Activated T-helper 17 cell treated with anti-CD3 and anti-CD28 coated beads, Interleukin-2, amount 50 U/mL, for 72 hours (primary cell): ENCODE data around the gene CASZ1. TPM values are rescaled to one million over a fixed set of nuclear protein-coding genes. Genes with fewer than 3 reads are reported as not detected.
A peak's percentile ranks its signal among the peaks of the same experiment; 100 is the strongest.

ENCODE experiments used
- ATAC-seq: fragments of 150-1000 bp; cut with Tn5 transposase; replicated peaks from 2 replicates; pipeline ENCODE4 v1.10.0; 2021; ENCODE audit warnings: mild to moderate bottlenecking, moderate library complexity
- H3K27ac Mint-ChIP-seq: one replicate; pipeline ENCODE4 v1.8.0; 2022; ENCODE audit warnings: mixed read lengths
- H3K27me3 Mint-ChIP-seq: one replicate; pipeline ENCODE4 v1.8.0; 2022; ENCODE audit warnings: mixed read lengths
- H3K36me3 Mint-ChIP-seq: one replicate; pipeline ENCODE4 v1.8.0; 2022; ENCODE audit warnings: low read depth, mild to moderate bottlenecking, mixed read lengths
- H3K4me1 Mint-ChIP-seq: one replicate; pipeline ENCODE4 v1.8.0; 2022; ENCODE audit warnings: mixed read lengths
- H3K4me3 Mint-ChIP-seq: one replicate; pipeline ENCODE4 v1.8.0; 2022; ENCODE audit warnings: mild to moderate bottlenecking, mixed read lengths
- H3K9me3 Mint-ChIP-seq: one replicate; pipeline ENCODE4 v1.8.0; 2022; ENCODE audit warnings: mixed read lengths
- total RNA-seq, 2 donors: library from RNA; stranded (reverse); gene quantifications; one replicate each; pipeline ENCODE4 v1.2.3, GENCODE V29; 2022

Gene CASZ1
- total RNA-seq, 2 donors from 2014 or later = 2.6 to 4.3 TPM

- no peaks in the 10 kb centered on the region for H3K9me3 Mint-ChIP-seq
- no peak for ATAC-seq
- H3K27me3 Mint-ChIP-seq = no peaks in the 10 kb centered on the region
- no peak overlapping the region for H3K4me3 Mint-ChIP-seq
- H3K4me1 Mint-ChIP-seq = no peaks in the 10 kb centered on the region
- H3K27ac Mint-ChIP-seq = no peak overlapping the region
- no peaks in the 10 kb centered on the region for H3K36me3 Mint-ChIP-seq
Observed at GRCh38 chr1:10651793-10652192, 144.7 kb downstream of the CASZ1 start.

GRCh38 chr1:10651389-10651766 is 145.1 kb downstream of the CASZ1 start:
- H3K27me3 Mint-ChIP-seq = no peaks in the 10 kb centered on the region
- no peaks in the 10 kb centered on the region for H3K9me3 Mint-ChIP-seq
- ATAC-seq = no peak
- H3K4me3 Mint-ChIP-seq = no peak overlapping the region
- no peak overlapping the region for H3K27ac Mint-ChIP-seq
- no peaks in the 10 kb centered on the region for H3K36me3 Mint-ChIP-seq
- no peaks in the 10 kb centered on the region for H3K4me1 Mint-ChIP-seq

- H3K4me3 Mint-ChIP-seq = no peak overlapping the region
- H3K36me3 Mint-ChIP-seq = no peaks in the 10 kb centered on the region
- no peaks in the 10 kb centered on the region for H3K4me1 Mint-ChIP-seq
- H3K9me3 Mint-ChIP-seq = no peaks in the 10 kb centered on the region
- no peak for ATAC-seq
- H3K27ac Mint-ChIP-seq = no peak overlapping the region
- H3K27me3 Mint-ChIP-seq = no peaks in the 10 kb centered on the region
Observed at GRCh38 chr1:10650556-10651388, 145.7 kb downstream of the CASZ1 start.

- H3K4me1 Mint-ChIP-seq = no peaks in the 10 kb centered on the region
- H3K36me3 Mint-ChIP-seq = no peaks in the 10 kb centered on the region
- H3K4me3 Mint-ChIP-seq = no peak overlapping the region
- H3K27ac Mint-ChIP-seq = no peak overlapping the region
- no peaks in the 10 kb centered on the region for H3K27me3 Mint-ChIP-seq
- ATAC-seq = no peak
- no peaks in the 10 kb centered on the region for H3K9me3 Mint-ChIP-seq
Observed at GRCh38 chr1:10649517-10650201, 146.8 kb downstream of the CASZ1 start.

- H3K27me3 Mint-ChIP-seq = no peaks in the 10 kb centered on the region
- no peaks in the 10 kb centered on the region for H3K9me3 Mint-ChIP-seq
- H3K4me1 Mint-ChIP-seq = no peaks in the 10 kb centered on the region
- ATAC-seq = no peak
- H3K27ac Mint-ChIP-seq = no peak overlapping the region
- no peak overlapping the region for H3K4me3 Mint-ChIP-seq
- H3K36me3 Mint-ChIP-seq = no peaks in the 10 kb centered on the region
Observed at GRCh38 chr1:10648689-10649516, 147.5 kb downstream of the CASZ1 start.

GRCh38 chr1:10647414-10648170 is 148.9 kb downstream of the CASZ1 start:
- Mint-ChIP-seq H3K9me3 (no peaks in the 10 kb centered on the region), H3K36me3 (no peaks in the 10 kb centered on the region), H3K27ac (no peak overlapping the region), H3K4me1 (no peaks in the 10 kb centered on the region), H3K27me3 (no peaks in the 10 kb centered on the region), H3K4me3 (no peak overlapping the region)
- no peak for ATAC-seq

- H3K36me3 Mint-ChIP-seq = no peaks in the 10 kb centered on the region
- H3K4me1 Mint-ChIP-seq = no peaks in the 10 kb centered on the region
- no peak overlapping the region for H3K4me3 Mint-ChIP-seq
- ATAC-seq = no peak
- H3K9me3 Mint-ChIP-seq = no peaks in the 10 kb centered on the region
- no peaks in the 10 kb centered on the region for H3K27me3 Mint-ChIP-seq
- H3K27ac Mint-ChIP-seq = no peak overlapping the region
Observed at GRCh38 chr1:10646347-10646861, 150.0 kb downstream of the CASZ1 start.

GRCh38 chr1:10644307-10645128 is 151.9 kb downstream of the CASZ1 start:
- no peaks in the 10 kb centered on the region for H3K9me3 Mint-ChIP-seq
- H3K36me3 Mint-ChIP-seq = no peaks in the 10 kb centered on the region
- no peaks in the 10 kb centered on the region for H3K27me3 Mint-ChIP-seq
- no peak overlapping the region for H3K27ac Mint-ChIP-seq
- no peak overlapping the region for H3K4me3 Mint-ChIP-seq
- peak; percentile 62 for ATAC-seq
- no peaks in the 10 kb centered on the region for H3K4me1 Mint-ChIP-seq

GRCh38 chr1:10643607-10644306 is 152.7 kb downstream of the CASZ1 start:
- H3K36me3 Mint-ChIP-seq = no peaks in the 10 kb centered on the region
- no peak for ATAC-seq
- H3K4me1 Mint-ChIP-seq = no peaks in the 10 kb centered on the region
- no peaks in the 10 kb centered on the region for H3K9me3 Mint-ChIP-seq
- H3K27ac Mint-ChIP-seq = no peak overlapping the region
- H3K27me3 Mint-ChIP-seq = no peaks in the 10 kb centered on the region
- no peak overlapping the region for H3K4me3 Mint-ChIP-seq

GRCh38 chr1:10642403-10643080 is 153.9 kb downstream of the CASZ1 start:
- Mint-ChIP-seq H3K27me3 (no peaks in the 10 kb centered on the region), H3K4me1 (no peaks in the 10 kb centered on the region), H3K27ac (no peak overlapping the region), H3K9me3 (no peaks in the 10 kb centered on the region), H3K36me3 (no peaks in the 10 kb centered on the region), H3K4me3 (no peak overlapping the region)
- ATAC-seq = no peak

GRCh38 chr1:10641976-10642375 is 154.5 kb downstream of the CASZ1 start:
- no peak for ATAC-seq
- H3K4me3 Mint-ChIP-seq = no peak overlapping the region
- no peaks in the 10 kb centered on the region for H3K4me1 Mint-ChIP-seq
- H3K9me3 Mint-ChIP-seq = no peaks in the 10 kb centered on the region
- H3K27me3 Mint-ChIP-seq = no peaks in the 10 kb centered on the region
- H3K36me3 Mint-ChIP-seq = no peaks in the 10 kb centered on the region
- no peak overlapping the region for H3K27ac Mint-ChIP-seq

- Mint-ChIP-seq H3K36me3 (no peaks in the 10 kb centered on the region), H3K4me1 (no peaks in the 10 kb centered on the region), H3K27me3 (no peaks in the 10 kb centered on the region), H3K4me3 (no peak overlapping the region), H3K9me3 (no peaks in the 10 kb centered on the region), H3K27ac (no peak overlapping the region)
- ATAC-seq = no peak
Observed at GRCh38 chr1:10640843-10641553, 155.4 kb downstream of the CASZ1 start.
